ENCODE results near the gene RFC4. TPM values are rescaled to one million over a fixed set of nuclear protein-coding genes. Genes with fewer than 3 reads are reported as not detected.
"Not testable (repeated sequence)": the region's sequence is repeated elsewhere in the genome, so short reads cannot be mapped to it uniquely, and the experiment has no call there.

RFC4 gene
- total RNA-seq, 4 donors from 2014 or later: 7.2 to 226 (median 10.5) TPM; not detected in 1

GRCh38 chr3:186810336-186810996, 4.2 kb upstream of the RFC4 start:
- Histone ChIP-seq H3K27ac (no peak overlapping the region), H3K9me3 (no peaks in the 10 kb centered on the region), H3K27me3 (peaks cover 3% of the 10 kb centered on the region), H3K36me3 (no peaks in the 10 kb centered on the region), H3K4me1 (peaks cover 3 to 12% (median 7%) of the 10 kb centered on the region in 4 donors), H3K4me3 (no peak overlapping the region)
- in situ Hi-C loops (cut with MboI; ENCODE audit: low pct_ligation_motif_present in 1 of 4, low pct_unique_long_range_greater_than_20kb in 1 of 4, low sequenced_read_pairs in 3 of 4) (loop anchor here in 3 of 4 donors (10.0 to 25.0 kb wide), 3 partner anchors 196 to 823 kb away; partner anchors contain the start of gene AHSG (in 3 of the 3)), intact Hi-C loops (cut with DNase I; ENCODE audit: low total_unique reads) (no loop called here)
- DNase-seq: no peak
- WGBS, 2 donors (ENCODE audit: low coverage in 1 of 2): 84 to 85% methylated on average over 2 to 5 of the region's 5 CpGs
- TF ChIP-seq POLR2A (IDR thresholded peaks at IDR 0.05): no peak
- TF ChIP-seq POLR2AphosphoS5 (IDR thresholded peaks at IDR 0.05): no peak
- no peak for TF ChIP-seq EP300 (IDR thresholded peaks at IDR 0.05; ENCODE audit: low read depth)
- no peak for TF ChIP-seq CTCF (IDR thresholded peaks at IDR 0.05)

- 27 to 32% methylated on average over 3 to 5 of the region's 5 CpGs for WGBS, 2 donors (ENCODE audit: low coverage in 1 of 2)
- in situ Hi-C loops (cut with MboI; ENCODE audit: low pct_ligation_motif_present in 1 of 4, low pct_unique_long_range_greater_than_20kb in 1 of 4, low sequenced_read_pairs in 3 of 4): loop anchor here in 3 of 4 donors (25.0 kb wide), 2 partner anchors 195 to 820 kb away; partner anchors contain the start of gene AHSG (in 2 of the 3)
- TF ChIP-seq POLR2A (IDR thresholded peaks at IDR 0.05) (no peak), CTCF (IDR thresholded peaks at IDR 0.05) (no peak), POLR2AphosphoS5 (IDR thresholded peaks at IDR 0.05) (no peak), EP300 (IDR thresholded peaks at IDR 0.05; ENCODE audit: low read depth) (no peak)
- H3K36me3 ChIP-seq: no peaks in the 10 kb centered on the region
- no peak for DNase-seq
- H3K9me3 ChIP-seq: no peaks in the 10 kb centered on the region
- peaks cover 6 to 20% (median 12%) of the 10 kb centered on the region in 4 donors for H3K4me1 ChIP-seq
- H3K27me3 ChIP-seq: no peaks in the 10 kb centered on the region
- H3K4me3 ChIP-seq: peak overlapping the region in 2 of 4 donors; percentile 48 to 86
- peak overlapping the region in 3 of 4 donors; percentile 88 to 92 (median 91) for H3K27ac ChIP-seq
- intact Hi-C loops (cut with DNase I; ENCODE audit: low total_unique reads): no loop called here
Measured at GRCh38 chr3:186807231-186807630, 949 bp upstream of the RFC4 start.

GRCh38 chr3:186803447-186803846, 2.8 kb downstream of the RFC4 start:
- in situ Hi-C loops (cut with MboI; ENCODE audit: low pct_ligation_motif_present in 1 of 4, low pct_unique_long_range_greater_than_20kb in 1 of 4, low sequenced_read_pairs in 3 of 4): loop anchor here in 3 of 4 donors (25.0 kb wide), 2 partner anchors 191 to 816 kb away; partner anchors contain the start of gene AHSG (in 2 of the 3)
- DNase-seq; H3K27me3 ChIP-seq; H3K27ac ChIP-seq; H3K9me3 ChIP-seq; H3K4me3 ChIP-seq; intact Hi-C loops (cut with DNase I; ENCODE audit: low total_unique reads): not testable (repeated sequence)
- Histone ChIP-seq H3K36me3 (peaks cover 0 to 13% (median 0%) of the 10 kb centered on the region in 4 donors), H3K4me1 (peaks cover 6 to 20% (median 12%) of the 10 kb centered on the region in 4 donors)
- 13 to 90% methylated on average over 1 to 4 of the region's 4 CpGs for WGBS, 2 donors (ENCODE audit: low coverage in 1 of 2)

- Histone ChIP-seq H3K4me1 (peaks cover 6 to 20% (median 12%) of the 10 kb centered on the region in 4 donors), H3K4me3 (no peak overlapping the region), H3K27ac (no peak overlapping the region), H3K27me3 (no peaks in the 10 kb centered on the region), H3K36me3 (peaks cover 0 to 13% (median 0%) of the 10 kb centered on the region in 4 donors), H3K9me3 (no peaks in the 10 kb centered on the region)
- intact Hi-C loops (cut with DNase I; ENCODE audit: low total_unique reads): no loop called here
- no peak for DNase-seq
- in situ Hi-C loops (cut with MboI; ENCODE audit: low pct_ligation_motif_present in 1 of 4, low pct_unique_long_range_greater_than_20kb in 1 of 4, low sequenced_read_pairs in 3 of 4): loop anchor here in 3 of 4 donors (25.0 kb wide), 2 partner anchors 190 to 815 kb away; partner anchors contain the start of gene AHSG (in 2 of the 3)
- 87 to 100% methylated on average over 2 to 3 of the region's 3 CpGs for WGBS, 2 donors (ENCODE audit: low coverage in 1 of 2)
- TF ChIP-seq CTCF (IDR thresholded peaks at IDR 0.05): no peak
- no peak for TF ChIP-seq EP300 (IDR thresholded peaks at IDR 0.05; ENCODE audit: low read depth)
- TF ChIP-seq POLR2A (IDR thresholded peaks at IDR 0.05): no peak
- TF ChIP-seq POLR2AphosphoS5 (IDR thresholded peaks at IDR 0.05): no peak
Measured at GRCh38 chr3:186802701-186803100, 3.6 kb downstream of the RFC4 start.

Data from transverse colon (tissue), 4 donors.